ENCODE results near the gene LRRC39.
A peak's percentile ranks its signal among the peaks of the same experiment; 100 is the strongest.

LRRC39 gene

GRCh38 chr1:100178091-100178490, at the start of gene LRRC39:
Gene LRRC39, minus strand, starts transcription at chr1:100178256. Its CDS starts 9,740 bp downstream, at chr1:100168516.
- Histone ChIP-seq H3K27me3 (replicated peaks) (no peaks in the 10 kb centered on the region), H3K4me3 (ENCODE audit: low read depth, low read length) (no peak within 1 kb of the TSS), H3K27ac (no peak within 1 kb of the TSS), H3K36me3 (replicated peaks) (no peaks in the 10 kb centered on the region)
- DNase-seq: peak; percentile 4
- in situ Hi-C loops (cut with HindIII; ENCODE audit: low pct_ligation_motif_present, low sequenced_read_pairs): no loop called here
- no peak for TF ChIP-seq CTCF (IDR thresholded peaks at IDR 0.05; ENCODE audit: low read depth, low read length, missing control alignments)

- in situ Hi-C loops (cut with HindIII; ENCODE audit: low pct_ligation_motif_present, low sequenced_read_pairs): no loop called here
- TF ChIP-seq CTCF (IDR thresholded peaks at IDR 0.05; ENCODE audit: low read depth, low read length, missing control alignments): no peak
- Histone ChIP-seq H3K36me3 (replicated peaks) (peaks cover 2% of the 10 kb centered on the region), H3K27me3 (replicated peaks) (no peaks in the 10 kb centered on the region), H3K4me3 (ENCODE audit: low read depth, low read length) (no peak overlapping the region), H3K27ac (no peak overlapping the region)
- DNase-seq: no peak
These were observed 44.4 kb upstream of the LRRC39 start for GRCh38 chr1:100222428-100222827.

GRCh38 chr1:100219883-100220282, 41.8 kb upstream of the LRRC39 start:
- peaks cover 8% of the 10 kb centered on the region for H3K36me3 ChIP-seq (replicated peaks)
- no peak overlapping the region for H3K4me3 ChIP-seq (ENCODE audit: low read depth, low read length)
- no peaks in the 10 kb centered on the region for H3K27me3 ChIP-seq (replicated peaks)
- no peak overlapping the region for H3K27ac ChIP-seq
- in situ Hi-C loops (cut with HindIII; ENCODE audit: low pct_ligation_motif_present, low sequenced_read_pairs): no loop called here
- TF ChIP-seq CTCF (IDR thresholded peaks at IDR 0.05; ENCODE audit: low read depth, low read length, missing control alignments): no peak
- peak; percentile 9 for DNase-seq

- peaks cover 11% of the 10 kb centered on the region for H3K36me3 ChIP-seq (replicated peaks)
These were observed 41.4 kb upstream of the LRRC39 start for GRCh38 chr1:100219457-100219856.

GRCh38 chr1:100217834-100218233, 39.8 kb upstream of the LRRC39 start:
- Histone ChIP-seq H3K27ac (no peak overlapping the region), H3K4me3 (ENCODE audit: low read depth, low read length) (no peak overlapping the region), H3K27me3 (replicated peaks) (no peaks in the 10 kb centered on the region), H3K36me3 (replicated peaks) (peaks cover 19% of the 10 kb centered on the region)
- in situ Hi-C loops (cut with HindIII; ENCODE audit: low pct_ligation_motif_present, low sequenced_read_pairs): no loop called here
- TF ChIP-seq CTCF (IDR thresholded peaks at IDR 0.05; ENCODE audit: low read depth, low read length, missing control alignments): no peak
- DNase-seq: no peak

More at GRCh38 chr1:100219457-100219856, 41.4 kb upstream of the LRRC39 start:
- Histone ChIP-seq H3K4me3 (ENCODE audit: low read depth, low read length) (no peak overlapping the region), H3K27me3 (replicated peaks) (no peaks in the 10 kb centered on the region), H3K27ac (no peak overlapping the region)
- TF ChIP-seq CTCF (IDR thresholded peaks at IDR 0.05; ENCODE audit: low read depth, low read length, missing control alignments): no peak
- in situ Hi-C loops (cut with HindIII; ENCODE audit: low pct_ligation_motif_present, low sequenced_read_pairs): no loop called here
- DNase-seq: no peak

GRCh38 chr1:100215101-100215500, 37.0 kb upstream of the LRRC39 start:
- Histone ChIP-seq H3K27me3 (replicated peaks) (no peaks in the 10 kb centered on the region), H3K36me3 (replicated peaks) (peaks cover 22% of the 10 kb centered on the region), H3K27ac (no peak overlapping the region), H3K4me3 (ENCODE audit: low read depth, low read length) (no peak overlapping the region)
- in situ Hi-C loops (cut with HindIII; ENCODE audit: low pct_ligation_motif_present, low sequenced_read_pairs): no loop called here
- TF ChIP-seq CTCF (IDR thresholded peaks at IDR 0.05; ENCODE audit: low read depth, low read length, missing control alignments): no peak
- DNase-seq: no peak

Measured in brain microvascular endothelial cell (primary cell).